Large intestine (tissue), 3 donors: ENCODE results near the gene MT3. TPM values are rescaled to one million over a fixed set of nuclear protein-coding genes. Genes with fewer than 3 reads are reported as not detected.
A peak's percentile ranks its signal among the peaks of the same experiment; 100 is the strongest.

ENCODE experiments used
- DNase-seq, 2 donors: peaks; one replicate each; pipeline versions ENCODE4 v3.0.0 to v3.0.0-alpha.2; 2013
- H3K27ac ChIP-seq: one replicate; pipeline ENCODE4 v1.5.1; 2013; ENCODE audit warnings: low read length
- H3K27me3 ChIP-seq: 2 replicates; pipeline ENCODE4 v1.6.1; 2013; ENCODE audit warnings: low read length; ENCODE audit not compliant: control insufficient read depth, insufficient read depth
- H3K36me3 ChIP-seq: 2 replicates; pipeline ENCODE4 v1.6.1; 2013; ENCODE audit warnings: low read length; ENCODE audit not compliant: control insufficient read depth, insufficient read depth
- H3K4me1 ChIP-seq: one replicate; pipeline ENCODE4 v1.6.1; 2013; ENCODE audit warnings: low read length; ENCODE audit not compliant: control insufficient read depth, insufficient read depth
- H3K4me3 ChIP-seq: one replicate; pipeline ENCODE4 v1.5.1; 2013; ENCODE audit warnings: low read length
- H3K9me3 ChIP-seq: one replicate; pipeline ENCODE4 v1.6.1; 2013; ENCODE audit warnings: mild to moderate bottlenecking, low read depth, low read length, moderate library complexity; ENCODE audit not compliant: control insufficient read depth
- WGBS: methylation state at CpG from one replicate; pipeline ENCODE4 v1.1.5; 2013; ENCODE audit warnings: low lambda C conversion rate; ENCODE audit not compliant: insufficient coverage; 5-methylcytosine and 5-hydroxymethylcytosine counted together
- polyA plus RNA-seq: library from polyadenylated mRNA; unstranded; fragments of 120-200 nt; gene quantifications from one replicate; pipeline ENCODE4 v1.2.1, GENCODE V29; 2013

MT3 gene
- polyA plus RNA-seq, 1 donor = 0.97 TPM

GRCh38 chr16:56610017-56610608 is 20.8 kb downstream of the MT3 start:
- Histone ChIP-seq H3K4me3 (peak overlapping the region; percentile 80), H3K4me1 (peaks cover 28% of the 10 kb centered on the region), H3K27me3 (no peaks in the 10 kb centered on the region), H3K9me3 (no peaks in the 10 kb centered on the region), H3K36me3 (no peaks in the 10 kb centered on the region), H3K27ac (peak overlapping the region; percentile 39)
- WGBS = no CpG with 5 or more reads among the region's 10 CpGs
- peak in 1 of 2 donors; percentile 35 for DNase-seq

GRCh38 chr16:56610609-56611111 is 21.3 kb downstream of the MT3 start:
- no CpG with 5 or more reads among the region's 2 CpGs for WGBS
- Histone ChIP-seq H3K9me3 (no peaks in the 10 kb centered on the region), H3K36me3 (no peaks in the 10 kb centered on the region), H3K27ac (peak overlapping the region; percentile 39), H3K27me3 (no peaks in the 10 kb centered on the region), H3K4me1 (peaks cover 28% of the 10 kb centered on the region), H3K4me3 (no peak overlapping the region)
- DNase-seq = peak in 1 of 2 donors; percentile 23

GRCh38 chr16:56611281-56611833 is 22.0 kb downstream of the MT3 start:
- DNase-seq = no peak
- H3K4me3 ChIP-seq = no peak overlapping the region
- WGBS = no CpG with 5 or more reads among the region's 2 CpGs
- H3K27me3 ChIP-seq = no peaks in the 10 kb centered on the region
- peaks cover 28% of the 10 kb centered on the region for H3K4me1 ChIP-seq
- no peak overlapping the region for H3K27ac ChIP-seq
- H3K9me3 ChIP-seq = no peaks in the 10 kb centered on the region
- no peaks in the 10 kb centered on the region for H3K36me3 ChIP-seq

GRCh38 chr16:56613706-56614105 is 24.4 kb downstream of the MT3 start:
- H3K4me1 ChIP-seq = peaks cover 13% of the 10 kb centered on the region
- DNase-seq = no peak
- no peak overlapping the region for H3K4me3 ChIP-seq
- no peaks in the 10 kb centered on the region for H3K9me3 ChIP-seq
- H3K27ac ChIP-seq = no peak overlapping the region
- H3K27me3 ChIP-seq = peaks cover 16% of the 10 kb centered on the region
- H3K36me3 ChIP-seq = no peaks in the 10 kb centered on the region

- no peaks in the 10 kb centered on the region for H3K9me3 ChIP-seq
- H3K36me3 ChIP-seq = no peaks in the 10 kb centered on the region
- no peak for DNase-seq
- H3K4me1 ChIP-seq = peaks cover 5% of the 10 kb centered on the region
- no peak overlapping the region for H3K27ac ChIP-seq
- no peak overlapping the region for H3K4me3 ChIP-seq
- peaks cover 22% of the 10 kb centered on the region for H3K27me3 ChIP-seq
These were observed 25.2 kb downstream of the MT3 start for GRCh38 chr16:56614549-56614991.

- Histone ChIP-seq H3K27ac (no peak overlapping the region), H3K4me1 (peaks cover 1% of the 10 kb centered on the region), H3K27me3 (peaks cover 22% of the 10 kb centered on the region), H3K36me3 (no peaks in the 10 kb centered on the region), H3K4me3 (no peak overlapping the region), H3K9me3 (no peaks in the 10 kb centered on the region)
- WGBS = 100% methylated on average over 1 of the region's 3 CpGs
- no peak for DNase-seq
These were observed 26.0 kb downstream of the MT3 start for GRCh38 chr16:56615353-56615752.

GRCh38 chr16:56616608-56617211 is 27.4 kb downstream of the MT3 start:
- Histone ChIP-seq H3K27me3 (peaks cover 22% of the 10 kb centered on the region), H3K9me3 (no peaks in the 10 kb centered on the region), H3K36me3 (no peaks in the 10 kb centered on the region), H3K4me3 (peak overlapping the region; percentile 27), H3K4me1 (peaks cover 3% of the 10 kb centered on the region), H3K27ac (no peak overlapping the region)
- WGBS = no CpG with 5 or more reads among the region's 23 CpGs
- DNase-seq = no peak

- Histone ChIP-seq H3K27me3 (peaks cover 22% of the 10 kb centered on the region), H3K4me3 (peak overlapping the region; percentile 27), H3K4me1 (peaks cover 3% of the 10 kb centered on the region), H3K9me3 (no peaks in the 10 kb centered on the region), H3K36me3 (no peaks in the 10 kb centered on the region), H3K27ac (no peak overlapping the region)
- WGBS = no CpG with 5 or more reads among the region's 41 CpGs
- DNase-seq = peak; percentile 51 to 74
These were observed 28.1 kb downstream of the MT3 start for GRCh38 chr16:56617212-56618085.

GRCh38 chr16:56618138-56618537 is 28.8 kb downstream of the MT3 start:
- peaks cover 3% of the 10 kb centered on the region for H3K4me1 ChIP-seq
- no peaks in the 10 kb centered on the region for H3K9me3 ChIP-seq
- peaks cover 22% of the 10 kb centered on the region for H3K27me3 ChIP-seq
- DNase-seq = no peak
- no peak overlapping the region for H3K4me3 ChIP-seq
- no CpG with 5 or more reads among the region's 6 CpGs for WGBS
- H3K27ac ChIP-seq = no peak overlapping the region
- H3K36me3 ChIP-seq = no peaks in the 10 kb centered on the region

GRCh38 chr16:56620339-56620897 is 31.1 kb downstream of the MT3 start:
- H3K27me3 ChIP-seq = peaks cover 24% of the 10 kb centered on the region
- no peaks in the 10 kb centered on the region for H3K36me3 ChIP-seq
- H3K27ac ChIP-seq = no peak overlapping the region
- no peaks in the 10 kb centered on the region for H3K9me3 ChIP-seq
- no peak overlapping the region for H3K4me3 ChIP-seq
- no CpG with 5 or more reads among the region's 8 CpGs for WGBS
- H3K4me1 ChIP-seq = peaks cover 3% of the 10 kb centered on the region
- DNase-seq = no peak
